ENCODE data around the gene NHSL1.

- TF ChIP-seq CTCF (IDR thresholded peaks at IDR 0.05; ENCODE audit: low read depth, low read length) (no peak), EZH2phosphoT487 (IDR thresholded peaks at IDR 0.05; ENCODE audit: low read depth) (no peak)
Observed at GRCh38 chr6:138434925-138435324, 64.4 kb downstream of the NHSL1 start.

Measured in OCI-LY3 (cell line).